DOHH2 (cell line): Measurements from ENCODE around the gene PDCL2.

Experiments used
- H3F3A ChIP-seq: fragments of 200-600 bp; sonication (generic), shearing (Covaris generic); 2 replicates; pipeline ENCODE4 v1.6.0; 2016; ENCODE audit warnings: antibody characterized with exemption, mild to moderate bottlenecking; ENCODE audit not compliant: control insufficient read depth, insufficient read depth
- H3K27ac ChIP-seq: fragments of 200-600 bp; sonication (generic); 2 replicates; pipeline ENCODE4 v1.5.1; 2014; ENCODE audit warnings: low read depth, mild to moderate bottlenecking, low read length, moderate library complexity
- H3K27me3 ChIP-seq: fragments of 200-600 bp; sonication (generic); 2 replicates; pipeline ENCODE4 v1.6.1; 2014; ENCODE audit warnings: mild to moderate bottlenecking, low read length, mixed read lengths; ENCODE audit not compliant: control insufficient read depth
- H3K36me3 ChIP-seq: fragments of 200-600 bp; sonication (generic); 2 replicates; pipeline ENCODE4 v1.6.1; 2014; ENCODE audit warnings: mild to moderate bottlenecking, low read length, moderate library complexity, mixed read lengths; ENCODE audit not compliant: control insufficient read depth
- H3K4me1 ChIP-seq: fragments of 200-600 bp; sonication (generic); 2 replicates; pipeline ENCODE4 v1.6.1; 2014; ENCODE audit warnings: mild to moderate bottlenecking, low read length, mixed read lengths; ENCODE audit not compliant: control insufficient read depth
- H3K4me2 ChIP-seq: fragments of 200-600 bp; sonication (generic); 2 replicates; pipeline ENCODE4 v1.6.0; 2014; ENCODE audit warnings: mild to moderate bottlenecking, low read length, moderate library complexity
- H3K4me3 ChIP-seq: fragments of 200-600 bp; sonication (generic); 2 replicates; pipeline ENCODE4 v1.5.1; 2014; ENCODE audit warnings: mild to moderate bottlenecking, low read length, mixed read lengths
- H3K79me2 ChIP-seq: fragments of 200-600 bp; sonication (generic); 2 replicates; pipeline ENCODE4 v1.6.1; 2014; ENCODE audit warnings: mild to moderate bottlenecking, low read length, mixed read lengths; ENCODE audit not compliant: control insufficient read depth
- H3K9me2 ChIP-seq: fragments of 200-600 bp; sonication (generic); replicated peaks from 2 replicates; pipeline ENCODE4 v1.6.1; 2014; ENCODE audit warnings: mild to moderate bottlenecking, low read length, mixed read lengths; ENCODE audit not compliant: control insufficient read depth
- H3K9me3 ChIP-seq: fragments of 200-600 bp; sonication (generic); 2 replicates; pipeline ENCODE4 v1.6.1; 2014; ENCODE audit warnings: antibody characterized with exemption, low read length, mixed read lengths; ENCODE audit not compliant: control insufficient read depth, insufficient read depth
- H4K20me1 ChIP-seq: fragments of 200-600 bp; sonication (generic); 2 replicates; pipeline ENCODE4 v1.6.0; 2014; ENCODE audit warnings: low read depth, mild to moderate bottlenecking, antibody characterized with exemption, low read length, moderate library complexity; ENCODE audit not compliant: control insufficient read depth, insufficient read depth
- CTCF ChIP-seq: fragments of 200-600 bp; sonication (generic); IDR thresholded peaks from one replicate; pipeline ENCODE4 v1.5.1; 2014; ENCODE audit warnings: antibody characterized with exemption, mild to moderate bottlenecking, low read depth, low read length; ENCODE audit not compliant: poor library complexity, severe bottlenecking
- EZH2phosphoT487 ChIP-seq: fragments of 200-600 bp; sonication (generic); IDR thresholded peaks from 2 replicates; pipeline ENCODE4 v1.6.1; 2017; ENCODE audit warnings: borderline replicate concordance, mild to moderate bottlenecking, antibody characterized with exemption, low read length, moderate library complexity, mixed read lengths

The PDCL2 gene

GRCh38 chr4:55617587-55618197, 25.6 kb upstream of the PDCL2 start:
- H3K36me3 ChIP-seq = no peaks in the 10 kb centered on the region
- H3K27ac ChIP-seq = no peak overlapping the region
- H4K20me1 ChIP-seq = no peaks in the 10 kb centered on the region
- no peaks in the 10 kb centered on the region for H3K79me2 ChIP-seq
- H3K9me3 ChIP-seq = no peaks in the 10 kb centered on the region
- no peaks in the 10 kb centered on the region for H3F3A ChIP-seq
- H3K4me3 ChIP-seq = no peak overlapping the region
- H3K4me1 ChIP-seq = no peaks in the 10 kb centered on the region
- no peaks in the 10 kb centered on the region for H3K27me3 ChIP-seq
- H3K9me2 ChIP-seq = no peaks in the 10 kb centered on the region
- no peak for TF ChIP-seq CTCF
- no peak for TF ChIP-seq EZH2phosphoT487
- no peak overlapping the region for H3K4me2 ChIP-seq

- H3K79me2 ChIP-seq = no peaks in the 10 kb centered on the region
- H4K20me1 ChIP-seq = no peaks in the 10 kb centered on the region
- TF ChIP-seq EZH2phosphoT487 (no peak), CTCF (no peak)
- H3K4me2 ChIP-seq = no peak overlapping the region
- H3K4me3 ChIP-seq = no peak overlapping the region
- no peaks in the 10 kb centered on the region for H3K9me2 ChIP-seq
- H3F3A ChIP-seq = no peaks in the 10 kb centered on the region
- H3K27ac ChIP-seq = no peak overlapping the region
- H3K27me3 ChIP-seq = no peaks in the 10 kb centered on the region
- H3K36me3 ChIP-seq = no peaks in the 10 kb centered on the region
- H3K9me3 ChIP-seq = no peaks in the 10 kb centered on the region
- H3K4me1 ChIP-seq = no peaks in the 10 kb centered on the region
Observed at GRCh38 chr4:55615008-55615407, 23.0 kb upstream of the PDCL2 start.

GRCh38 chr4:55613621-55614020, 21.6 kb upstream of the PDCL2 start:
- no peaks in the 10 kb centered on the region for H3K9me3 ChIP-seq
- no peak overlapping the region for H3K4me3 ChIP-seq
- no peaks in the 10 kb centered on the region for H3K36me3 ChIP-seq
- H3K27me3 ChIP-seq = no peaks in the 10 kb centered on the region
- H3K27ac ChIP-seq = no peak overlapping the region
- H3K4me1 ChIP-seq = no peaks in the 10 kb centered on the region
- no peak overlapping the region for H3K4me2 ChIP-seq
- TF ChIP-seq CTCF = no peak
- TF ChIP-seq EZH2phosphoT487 = no peak
- no peaks in the 10 kb centered on the region for H3K9me2 ChIP-seq
- H3K79me2 ChIP-seq = no peaks in the 10 kb centered on the region
- no peaks in the 10 kb centered on the region for H4K20me1 ChIP-seq
- no peaks in the 10 kb centered on the region for H3F3A ChIP-seq
